Peyer's patch (tissue), 4 donors: ENCODE measurements around the gene PRPF38B. TPM values are rescaled to one million over a fixed set of nuclear protein-coding genes. Genes with fewer than 3 reads are reported as not detected.

Experiments used
- DNase-seq, 3 donors: peaks; one replicate each; pipeline ENCODE4 v3.0.0-alpha.2; 2017 to 2019
- H3K27ac ChIP-seq, 4 donors: fragments of 200-600 bp; sonication (generic); one replicate each; pipeline ENCODE4 v1.5.1; 2016 to 2019
- H3K27me3 ChIP-seq, 2 donors: fragments of 200-600 bp; sonication (generic); one replicate each; pipeline ENCODE4 v1.5.1; 2019
- H3K36me3 ChIP-seq, 3 donors: fragments of 200-600 bp; sonication (generic); one replicate each; pipeline ENCODE4 v1.5.1; 2016 to 2019
- H3K4me1 ChIP-seq, 4 donors: fragments of 200-600 bp; sonication (generic); one replicate each; pipeline ENCODE4 v1.5.1; 2016 to 2019
- H3K4me3 ChIP-seq, 4 donors: fragments of 200-600 bp; sonication (generic); 1 replicate in 3 of 4; 2 replicates in 1 of 4; pipeline ENCODE4 v1.5.1; 2016 to 2019; ENCODE audit warnings: mild to moderate bottlenecking in 1 of 4
- H3K9me3 ChIP-seq, 4 donors: fragments of 200-600 bp; sonication (generic); one replicate each; pipeline ENCODE4 v1.5.1; 2016 to 2019; ENCODE audit warnings: mild to moderate bottlenecking in 1 of 4
- CTCF ChIP-seq, 6 experiments: fragments of 450-650 bp in 4 of 6; fragments of 200-600 bp in 2 of 6; sonication (generic) in 1 of 6; IDR thresholded peaks; one replicate each; pipeline ENCODE4 v1.5.1; 2017 to 2019; ENCODE audit warnings: antibody characterized with exemption in 6 of 6, mild to moderate bottlenecking in 3 of 6, moderate library complexity in 1 of 6
- POLR2A ChIP-seq, 2 donors: fragments of 450-650 bp; IDR thresholded peaks; one replicate each; pipeline ENCODE4 v1.5.1; 2017; ENCODE audit warnings: antibody characterized with exemption in 2 of 2, mild to moderate bottlenecking in 2 of 2, moderate library complexity in 2 of 2
- total RNA-seq, 4 donors: library from RNA; depleted of rRNA; stranded (reverse); fragments of >200 nt; gene quantifications; one replicate each; pipeline ENCODE4 v1.1.0, GENCODE V29; 2016

Gene PRPF38B
- total RNA-seq, 4 donors from 2014 or later = 42.1 to 54.2 (median 45.6) TPM

- Histone ChIP-seq H3K36me3 (no peaks in the 10 kb centered on the region), H3K9me3 (no peaks in the 10 kb centered on the region), H3K27me3 (no peaks in the 10 kb centered on the region), H3K4me3 (no peak overlapping the region), H3K27ac (no peak overlapping the region), H3K4me1 (peaks cover 0 to 8% (median 0%) of the 10 kb centered on the region in 4 donors)
- peak in 2 of 3 donors; percentile 41 to 72 for DNase-seq
- TF ChIP-seq POLR2A (IDR thresholded peaks at IDR 0.05) (no peak), CTCF (IDR thresholded peaks at IDR 0.05) (peak in 4 of 6 experiments; percentile 13 to 28 (median 27))
These were observed 16.9 kb downstream of the PRPF38B start for GRCh38 chr1:108708691-108709660.

GRCh38 chr1:108712606-108713150 lies 20.6 kb downstream of the PRPF38B start, which contains the start of gene FNDC7:
TSS of gene FNDC7 (plus strand) at chr1:108712908. CDS start at chr1:108712934, 26 bp downstream.
- no peaks in the 10 kb centered on the region for H3K9me3 ChIP-seq
- no peaks in the 10 kb centered on the region for H3K36me3 ChIP-seq
- no peak within 1 kb of the TSS for H3K27ac ChIP-seq
- TF ChIP-seq CTCF (IDR thresholded peaks at IDR 0.05) = no peak
- TF ChIP-seq POLR2A (IDR thresholded peaks at IDR 0.05) = no peak
- H3K27me3 ChIP-seq = no peaks in the 10 kb centered on the region
- H3K4me1 ChIP-seq = no peaks in the 10 kb centered on the region
- no peak within 1 kb of the TSS for H3K4me3 ChIP-seq
- DNase-seq = no peak

- no peaks in the 10 kb centered on the region for H3K27me3 ChIP-seq
- H3K4me3 ChIP-seq = no peak overlapping the region
- TF ChIP-seq POLR2A (IDR thresholded peaks at IDR 0.05) (no peak), CTCF (IDR thresholded peaks at IDR 0.05) (no peak)
- H3K9me3 ChIP-seq = no peaks in the 10 kb centered on the region
- DNase-seq = no peak
- H3K27ac ChIP-seq = no peak overlapping the region
- no peaks in the 10 kb centered on the region for H3K36me3 ChIP-seq
- no peaks in the 10 kb centered on the region for H3K4me1 ChIP-seq
These were observed 23.8 kb downstream of the PRPF38B start for GRCh38 chr1:108715932-108716331.

- H3K9me3 ChIP-seq = no peaks in the 10 kb centered on the region
- DNase-seq = no peak
- no peak overlapping the region for H3K4me3 ChIP-seq
- no peaks in the 10 kb centered on the region for H3K4me1 ChIP-seq
- H3K27me3 ChIP-seq = no peaks in the 10 kb centered on the region
- no peak overlapping the region for H3K27ac ChIP-seq
- no peaks in the 10 kb centered on the region for H3K36me3 ChIP-seq
- TF ChIP-seq POLR2A (IDR thresholded peaks at IDR 0.05) (no peak), CTCF (IDR thresholded peaks at IDR 0.05) (no peak)
These were observed 24.5 kb downstream of the PRPF38B start for GRCh38 chr1:108716437-108717230.

GRCh38 chr1:108717774-108718316 lies 25.7 kb downstream of the PRPF38B start:
- DNase-seq = no peak
- H3K4me1 ChIP-seq = no peaks in the 10 kb centered on the region
- H3K36me3 ChIP-seq = no peaks in the 10 kb centered on the region
- H3K4me3 ChIP-seq = no peak overlapping the region
- no peaks in the 10 kb centered on the region for H3K27me3 ChIP-seq
- no peak for TF ChIP-seq CTCF (IDR thresholded peaks at IDR 0.05)
- no peak for TF ChIP-seq POLR2A (IDR thresholded peaks at IDR 0.05)
- H3K9me3 ChIP-seq = no peaks in the 10 kb centered on the region
- no peak overlapping the region for H3K27ac ChIP-seq
